ENCODE data around the gene CERK. TPM values are rescaled to one million over a fixed set of nuclear protein-coding genes. Genes with fewer than 3 reads are reported as not detected.

The CERK gene
- total and polyA plus RNA-seq, 8 donors = 25.0 to 44.0 (median 40.4) TPM

DNA sequence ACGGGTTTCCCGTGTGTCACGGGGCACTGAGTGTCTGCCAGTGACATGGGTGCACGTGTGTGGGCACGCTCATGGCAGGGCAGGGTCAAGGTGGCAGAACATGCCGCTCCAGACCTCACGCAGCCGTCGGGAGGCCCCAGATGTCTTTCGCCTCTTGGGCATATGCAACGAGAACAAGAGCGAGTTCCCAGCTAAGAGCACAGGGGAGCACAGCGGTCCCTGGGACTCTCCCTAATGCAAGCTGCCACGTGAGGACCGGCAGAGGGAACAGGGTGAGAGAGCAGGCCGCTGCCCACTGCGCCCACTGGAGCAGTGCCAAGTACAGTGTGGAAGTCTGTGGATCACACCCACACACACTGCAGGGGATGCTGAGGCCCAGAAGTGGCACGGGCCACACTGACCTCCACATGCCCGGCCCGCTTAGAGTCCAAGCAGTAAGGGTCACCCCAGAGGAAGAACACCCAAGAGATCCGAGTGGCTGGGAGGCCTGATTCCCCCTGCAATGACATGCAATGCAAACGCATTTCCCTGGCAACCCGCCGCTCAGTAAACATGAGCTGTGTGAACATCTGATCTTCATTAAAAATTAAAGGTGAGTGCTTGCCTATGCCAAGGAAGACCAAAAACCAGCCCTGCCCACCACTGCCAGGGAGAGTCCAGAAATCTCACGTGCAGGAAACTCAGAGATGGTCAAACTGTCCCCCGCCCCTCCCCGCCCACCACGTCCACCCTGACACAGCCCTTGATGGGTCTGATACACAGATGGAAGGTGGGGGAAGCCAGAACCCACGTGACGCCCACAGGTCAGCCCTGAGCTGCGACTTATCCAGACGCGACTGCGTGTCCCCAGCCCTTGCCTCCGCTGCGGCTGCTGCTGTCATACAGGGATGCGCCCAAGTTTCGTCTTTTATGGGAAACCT lies 11.7 kb downstream of the CERK start:
- H3K4me1 ChIP-seq = peaks cover 0 to 11% of the 10 kb centered on the region in 2 donors
- no peak for ATAC-seq
- peaks cover 0 to 43% of the 10 kb centered on the region in 2 donors for H3K36me3 ChIP-seq
- H3K4me3 ChIP-seq = no peak overlapping the region
- no peak overlapping the region for H3K27ac ChIP-seq
- TF ChIP-seq CTCF (IDR thresholded peaks at IDR 0.05) = no peak
- no peaks in the 10 kb centered on the region for H3K27me3 ChIP-seq
- intact Hi-C loops (cut with DNase I) = no loop called here
- DNase-seq = peak in 1 of 4 donors; percentile 79
- H3K9me3 ChIP-seq = no peaks in the 10 kb centered on the region

GRCh38 chr22:46725096-46725495 lies 13.0 kb downstream of the CERK start:
- intact Hi-C loops (cut with DNase I) = no loop called here
- Histone ChIP-seq H3K27ac (no peak overlapping the region), H3K4me3 (no peak overlapping the region), H3K27me3 (no peaks in the 10 kb centered on the region), H3K9me3 (no peaks in the 10 kb centered on the region), H3K4me1 (no peaks in the 10 kb centered on the region), H3K36me3 (peaks cover 0 to 53% of the 10 kb centered on the region in 2 donors)
- DNase-seq = no peak
- ATAC-seq = no peak
- no peak for TF ChIP-seq CTCF (IDR thresholded peaks at IDR 0.05)

DNA sequence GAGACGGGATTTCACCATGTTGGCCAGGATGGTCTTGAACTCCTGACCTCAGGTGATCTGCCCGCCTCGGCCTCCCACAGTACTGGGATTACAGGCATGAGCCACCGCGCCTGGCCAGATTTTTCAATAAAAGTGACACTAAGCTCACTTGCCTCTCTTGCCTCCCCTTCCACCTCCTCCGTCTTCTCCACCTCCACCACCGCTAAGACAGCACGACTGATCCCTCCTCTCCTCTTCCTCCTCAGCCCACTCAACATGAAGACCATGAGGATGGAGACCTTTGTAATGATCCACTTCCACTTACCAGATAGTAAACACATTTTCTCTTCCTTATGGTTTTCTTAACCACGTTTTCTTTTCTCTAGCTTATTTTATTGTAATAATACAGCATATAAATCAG lies 14.2 kb downstream of the CERK start:
- no peaks in the 10 kb centered on the region for H3K9me3 ChIP-seq
- no peak for DNase-seq
- TF ChIP-seq CTCF (IDR thresholded peaks at IDR 0.05) = no peak
- H3K27ac ChIP-seq = no peak overlapping the region
- intact Hi-C loops (cut with DNase I) = no loop called here
- no peaks in the 10 kb centered on the region for H3K27me3 ChIP-seq
- no peaks in the 10 kb centered on the region for H3K4me1 ChIP-seq
- H3K4me3 ChIP-seq = no peak overlapping the region
- no peak for ATAC-seq
- H3K36me3 ChIP-seq = peaks cover 0 to 57% of the 10 kb centered on the region in 2 donors

- H3K27me3 ChIP-seq = no peaks in the 10 kb centered on the region
- H3K4me3 ChIP-seq = no peak overlapping the region
- DNase-seq (no peak), ATAC-seq (no peak)
- no peaks in the 10 kb centered on the region for H3K4me1 ChIP-seq
- no peak for TF ChIP-seq CTCF (IDR thresholded peaks at IDR 0.05)
- no peaks in the 10 kb centered on the region for H3K9me3 ChIP-seq
- H3K27ac ChIP-seq = no peak overlapping the region
- intact Hi-C loops (cut with DNase I) = no loop called here
- peaks cover 0 to 66% of the 10 kb centered on the region in 2 donors for H3K36me3 ChIP-seq
Measured at GRCh38 chr22:46721501-46722085, 16.5 kb downstream of the CERK start.

GRCh38 chr22:46719921-46720320 lies 18.1 kb downstream of the CERK start:
- intact Hi-C loops (cut with DNase I) = no loop called here

More at GRCh38 chr22:46719921-46720320, 18.1 kb downstream of the CERK start:
- ATAC-seq (no peak), DNase-seq (no peak)
- Histone ChIP-seq H3K9me3 (no peaks in the 10 kb centered on the region), H3K36me3 (peaks cover 0 to 72% of the 10 kb centered on the region in 2 donors), H3K27ac (no peak overlapping the region), H3K4me3 (no peak overlapping the region), H3K4me1 (no peaks in the 10 kb centered on the region), H3K27me3 (no peaks in the 10 kb centered on the region)
- TF ChIP-seq CTCF (IDR thresholded peaks at IDR 0.05) = no peak
